Fibroblast of the aortic adventitia (primary cell): ENCODE results near the gene RPL34. TPM values are rescaled to one million over a fixed set of nuclear protein-coding genes. Genes with fewer than 3 reads are reported as not detected.
"Not testable (repeated sequence)": the region's sequence is repeated elsewhere in the genome, so short reads cannot be mapped to it uniquely, and the experiment has no call there.

Experiments used
- DNase-seq: peaks from one replicate; pipeline ENCODE4 v3.0.0-alpha.2; 2010; ENCODE audit warnings: low read depth
- H3K4me3 ChIP-seq: 2 replicates; pipeline ENCODE4 v1.5.1; 2011; ENCODE audit warnings: low read depth, mild to moderate bottlenecking, control low read depth, low read length, moderate library complexity
- total RNA-seq: library from RNA; depleted of rRNA; stranded (reverse); fragments of >200 nt; gene quantifications from 2 replicates; pipeline ENCODE4 v1.2.3, GENCODE V29; 2012; ENCODE audit warnings: low replicate concordance
- TF ChIP-seq, protein P1 (sequence below): IDR thresholded peaks from 2 replicates; pipeline ENCODE4 v1.5.1; 2011; ENCODE audit warnings: mild to moderate bottlenecking, low read length, control low read depth, inconsistent platforms; ENCODE audit not compliant: insufficient read depth

The RPL34 gene
- total RNA-seq, 1 donor = 1,226 TPM

DNA sequence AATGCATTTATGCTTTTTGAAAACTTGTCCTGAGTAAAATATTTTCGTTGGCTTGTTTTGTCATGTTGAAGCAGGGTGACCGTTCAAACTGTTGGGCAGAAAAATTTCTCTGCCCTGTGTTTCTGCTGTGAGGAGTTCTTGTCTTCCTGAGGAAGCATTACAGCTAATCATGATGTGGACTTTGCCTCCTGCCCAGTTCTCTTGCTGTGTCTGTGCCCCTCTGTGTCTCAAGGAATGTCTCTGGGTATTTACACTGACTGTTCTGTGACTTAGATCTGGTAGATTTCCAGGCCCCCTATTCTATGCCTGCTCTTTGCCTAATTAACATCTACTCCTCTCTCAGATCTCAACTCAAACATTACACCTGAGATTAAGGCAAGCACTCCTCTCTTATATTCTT, 30.4 kb upstream of the RPL34 start:
- H3K4me3 ChIP-seq = no peak overlapping the region
- DNase-seq = no peak
- TF ChIP-seq, protein P1, sequence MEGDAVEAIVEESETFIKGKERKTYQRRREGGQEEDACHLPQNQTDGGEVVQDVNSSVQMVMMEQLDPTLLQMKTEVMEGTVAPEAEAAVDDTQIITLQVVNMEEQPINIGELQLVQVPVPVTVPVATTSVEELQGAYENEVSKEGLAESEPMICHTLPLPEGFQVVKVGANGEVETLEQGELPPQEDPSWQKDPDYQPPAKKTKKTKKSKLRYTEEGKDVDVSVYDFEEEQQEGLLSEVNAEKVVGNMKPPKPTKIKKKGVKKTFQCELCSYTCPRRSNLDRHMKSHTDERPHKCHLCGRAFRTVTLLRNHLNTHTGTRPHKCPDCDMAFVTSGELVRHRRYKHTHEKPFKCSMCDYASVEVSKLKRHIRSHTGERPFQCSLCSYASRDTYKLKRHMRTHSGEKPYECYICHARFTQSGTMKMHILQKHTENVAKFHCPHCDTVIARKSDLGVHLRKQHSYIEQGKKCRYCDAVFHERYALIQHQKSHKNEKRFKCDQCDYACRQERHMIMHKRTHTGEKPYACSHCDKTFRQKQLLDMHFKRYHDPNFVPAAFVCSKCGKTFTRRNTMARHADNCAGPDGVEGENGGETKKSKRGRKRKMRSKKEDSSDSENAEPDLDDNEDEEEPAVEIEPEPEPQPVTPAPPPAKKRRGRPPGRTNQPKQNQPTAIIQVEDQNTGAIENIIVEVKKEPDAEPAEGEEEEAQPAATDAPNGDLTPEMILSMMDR = no peak

DNA sequence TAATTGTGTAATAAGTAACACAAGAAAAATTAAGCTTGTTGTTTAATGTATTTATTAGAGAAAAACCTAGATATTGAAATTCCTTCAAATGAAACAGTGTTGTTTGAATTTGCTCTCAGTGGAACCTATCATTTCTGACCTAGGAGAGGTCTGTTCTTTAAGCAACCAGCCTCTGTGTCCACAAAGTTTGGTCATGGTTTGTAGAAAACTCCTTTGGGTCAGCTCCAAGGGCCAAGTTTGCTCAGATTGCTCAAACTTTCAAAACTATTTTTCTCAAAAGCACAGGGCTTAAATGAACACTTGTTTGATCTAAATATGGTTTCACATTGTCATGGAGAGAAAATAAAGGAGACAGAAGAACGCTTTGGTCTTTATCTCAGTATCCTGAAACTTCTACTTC, 29.6 kb upstream of the RPL34 start:
- TF ChIP-seq, protein P1 = no peak
- no peak overlapping the region for H3K4me3 ChIP-seq
- DNase-seq = peak; percentile 16

DNA sequence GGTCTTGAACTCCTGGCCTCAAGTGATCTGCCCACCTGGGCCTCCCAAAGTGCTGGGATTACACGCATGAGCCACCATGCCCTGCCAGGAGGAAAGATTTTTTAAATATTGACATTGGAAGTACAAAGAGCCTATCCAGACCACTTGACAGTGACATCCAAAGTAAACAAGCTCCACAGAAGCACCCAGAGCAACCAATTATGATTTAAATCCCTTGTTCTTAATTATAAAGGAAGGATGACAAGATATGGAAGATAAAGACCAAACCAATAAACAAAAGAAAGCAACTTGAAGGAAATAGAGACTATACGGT, 27.7 kb upstream of the RPL34 start:
- DNase-seq = no peak
- H3K4me3 ChIP-seq = no peak overlapping the region
- TF ChIP-seq, protein P1 = no peak

DNA sequence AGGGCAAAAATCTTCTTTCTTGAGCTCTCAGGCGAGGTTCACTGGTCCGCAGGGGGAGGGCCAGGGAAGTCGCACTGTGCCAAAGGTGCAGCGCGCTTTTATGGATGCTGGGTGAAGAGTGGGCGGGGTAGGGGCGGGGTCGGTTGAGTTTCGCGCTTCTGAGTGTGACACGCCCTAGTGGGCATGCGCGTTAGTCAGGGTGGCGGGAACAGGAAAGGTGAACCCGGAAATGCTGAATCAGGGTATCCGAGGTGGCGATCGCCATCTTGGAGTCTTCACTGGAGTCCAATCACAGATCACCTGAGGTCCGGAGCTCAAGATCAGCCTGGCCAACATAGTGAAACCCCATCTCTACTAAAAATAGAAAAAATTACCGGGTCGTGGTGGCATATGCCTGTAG, 26.1 kb upstream of the RPL34 start:
- DNase-seq, H3K4me3 ChIP-seq: not testable (repeated sequence)

DNA sequence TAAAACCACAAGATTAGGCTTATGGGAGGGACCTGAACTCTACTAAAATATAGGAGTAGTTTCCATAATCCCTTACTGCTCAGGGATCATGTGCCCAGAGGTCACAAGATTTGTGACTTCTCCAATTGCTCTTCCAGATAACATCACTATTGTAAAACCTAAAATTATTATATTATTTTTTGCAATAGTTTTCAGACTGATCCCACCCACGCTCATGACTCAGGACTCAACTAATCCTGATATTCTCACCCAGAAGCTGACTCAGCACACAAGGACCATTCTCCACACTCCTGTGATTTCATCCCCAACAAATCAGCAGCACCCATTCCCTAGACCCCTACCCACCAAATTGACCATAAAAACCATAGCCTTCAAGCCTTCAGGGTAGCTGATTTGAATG, 24.0 kb upstream of the RPL34 start:
- DNase-seq = no peak
- TF ChIP-seq, protein P1 = no peak
- no peak overlapping the region for H3K4me3 ChIP-seq

DNA sequence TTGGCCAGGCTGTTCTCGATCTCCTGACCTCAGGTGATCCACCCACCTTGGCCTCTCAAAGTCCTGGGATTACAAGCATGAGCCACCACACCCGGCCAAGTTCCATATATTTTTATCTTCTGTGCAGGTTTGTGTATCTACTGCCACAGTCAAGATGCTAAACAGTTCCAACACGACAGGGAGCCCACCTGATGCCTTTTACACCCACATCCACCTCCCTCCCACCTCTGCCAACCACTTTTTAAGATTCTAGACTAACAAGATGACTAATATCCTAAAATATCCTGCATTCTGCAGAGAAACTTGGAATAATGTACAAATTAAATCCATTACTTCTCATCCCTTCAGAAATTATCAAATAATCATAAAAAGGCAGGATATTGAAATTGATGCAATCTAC, 19.3 kb upstream of the RPL34 start:
- DNase-seq = no peak
- TF ChIP-seq, protein P1 = no peak
- H3K4me3 ChIP-seq = no peak overlapping the region

DNA sequence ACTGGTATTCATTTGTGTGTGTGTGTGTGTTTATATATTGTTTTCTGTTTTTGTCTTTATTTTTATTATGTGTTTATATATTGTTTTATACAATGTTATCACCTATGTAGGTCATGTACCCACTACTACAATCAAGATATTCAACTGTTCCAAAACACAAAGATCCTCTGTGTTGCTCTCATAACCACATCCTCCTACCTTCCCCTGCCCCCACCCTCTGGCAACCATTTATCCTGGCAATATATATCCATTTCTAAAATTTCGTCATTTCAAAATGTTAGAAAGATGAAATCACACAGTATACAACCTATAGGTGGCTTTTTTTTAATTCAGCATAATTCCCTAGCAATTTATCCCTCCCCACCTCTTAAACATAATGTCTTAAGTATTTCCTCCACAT, 18.8 kb upstream of the RPL34 start:
- TF ChIP-seq, protein P1 = no peak
- no peak overlapping the region for H3K4me3 ChIP-seq

DNA sequence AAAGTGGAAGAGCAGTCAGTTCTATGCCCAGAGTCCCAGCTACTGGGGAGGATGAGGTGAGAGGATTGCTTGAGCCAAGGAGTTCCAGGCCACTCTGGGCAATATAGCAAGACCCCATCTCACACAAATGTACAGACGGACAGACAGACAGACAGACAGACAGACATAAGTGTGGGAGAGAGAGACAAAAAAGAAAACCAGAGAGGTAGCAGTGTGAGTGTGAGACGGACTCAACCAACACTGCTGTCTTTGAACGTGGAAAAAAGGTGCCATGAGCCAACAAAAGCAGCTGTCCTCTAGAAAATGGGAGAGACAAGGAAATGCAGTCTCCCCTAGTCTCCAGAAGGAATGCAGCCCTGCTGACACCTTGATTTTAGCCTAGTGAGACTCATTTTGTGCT, 18.2 kb upstream of the RPL34 start:
- TF ChIP-seq, protein P1 = no peak
- no peak for DNase-seq
- no peak overlapping the region for H3K4me3 ChIP-seq

More for the DNA sequence above, 18.8 kb upstream of the RPL34 start:
- no peak for DNase-seq
